HG03442 (cell line): ENCODE data around the gene C4A.
"Not testable (repeated sequence)": the region's sequence is repeated elsewhere in the genome, so short reads cannot be mapped to it uniquely, and the experiment has no call there.

ENCODE experiments used
- ATAC-seq: cut with Tn5 transposase; IDR thresholded peaks from one replicate; pipeline ENCODE4 v1.9.1; 2021; ENCODE audit warnings: mild to moderate bottlenecking, moderate library complexity; ENCODE audit not compliant: unreplicated experiment

Gene C4A

GRCh38 chr6:32047539-32047854 is 65.6 kb downstream of the C4A start:
- no peak for ATAC-seq

GRCh38 chr6:32047855-32048766 is 66.3 kb downstream of the C4A start:
- no peak for ATAC-seq

GRCh38 chr6:32049149-32049548 is 67.3 kb downstream of the C4A start:
- not testable (repeated sequence) for ATAC-seq

- ATAC-seq: not testable (repeated sequence)
Measured at GRCh38 chr6:32049736-32050135, 67.9 kb downstream of the C4A start.

- ATAC-seq: no peak
Measured at GRCh38 chr6:32050562-32050961, 68.7 kb downstream of the C4A start.
